ENCODE data around the gene MXD1. TPM values are rescaled to one million over a fixed set of nuclear protein-coding genes. Genes with fewer than 3 reads are reported as not detected.

The MXD1 gene
- total and polyA plus RNA-seq, 2 donors (not counting 1 experiment from before 2014, with no cell fraction given): 16.0 to 20.6 TPM

GRCh38 chr2:69975853-69976462, 61.0 kb downstream of the MXD1 start:
- POLR2A ChIA-PET: no interaction called here
- Histone ChIP-seq H3K9ac (ENCODE audit: low read length) (no peak overlapping the region), H3K4me2 (replicated peaks; ENCODE audit: low read depth, low read length, poor library complexity, severe bottlenecking) (no peak overlapping the region), H3K79me2 (ENCODE audit: control insufficient read depth, insufficient read depth, low read length) (no peaks in the 10 kb centered on the region), H3K4me3 (ENCODE audit: control extremely low read depth in 1 of 5, extremely low read depth in 1 of 5, insufficient read depth in 1 of 5, low read depth in 2 of 5, low read length in 4 of 5) (no peak overlapping the region), H3K27me3 (replicated peaks in 1 of 4; ENCODE audit: control extremely low read depth in 1 of 4, control insufficient read depth in 3 of 4, insufficient read depth in 4 of 4, low read length in 3 of 4) (no peaks in the 10 kb centered on the region), H3K9me3 (ENCODE audit: control extremely low read depth in 1 of 3, control insufficient read depth in 2 of 3, insufficient read depth in 1 of 3, low read length in 2 of 3) (no peaks in the 10 kb centered on the region), H4K20me1 (ENCODE audit: control insufficient read depth, insufficient read depth, low read length, poor library complexity, severe bottlenecking) (no peaks in the 10 kb centered on the region), H3K4me1 (ENCODE audit: control insufficient read depth in 2 of 2, insufficient read depth in 2 of 2, low read length in 2 of 2) (no peaks in the 10 kb centered on the region), H2AFZ (ENCODE audit: insufficient read depth, low read depth, low read length, poor library complexity, severe bottlenecking) (no peak overlapping the region), H3K36me3 (replicated peaks in 1 of 2; ENCODE audit: control extremely low read depth in 1 of 2, control insufficient read depth in 1 of 2, extremely low read depth in 1 of 2, insufficient read depth in 2 of 2, low read length in 1 of 2) (no peaks in the 10 kb centered on the region), H3K27ac (ENCODE audit: low read length in 2 of 2) (no peak overlapping the region)
- intact Hi-C loops (cut with micrococcal nuclease): no loop called here
- Mint-ChIP-seq H3K9me3 (ENCODE audit: insufficient read depth) (no peaks in the 10 kb centered on the region), H3K27me3 (no peaks in the 10 kb centered on the region), H3K4me3 (no peak overlapping the region), H3K4me1 (no peaks in the 10 kb centered on the region), H3K27ac (no peak overlapping the region)
- DNase-seq (no peak), ATAC-seq (ENCODE audit: low read depth) (no peak)
- 78% methylated on average over 13 of the region's 13 CpGs for WGBS (ENCODE audit: insufficient coverage)
- TF ChIP-seq, protein P1, sequence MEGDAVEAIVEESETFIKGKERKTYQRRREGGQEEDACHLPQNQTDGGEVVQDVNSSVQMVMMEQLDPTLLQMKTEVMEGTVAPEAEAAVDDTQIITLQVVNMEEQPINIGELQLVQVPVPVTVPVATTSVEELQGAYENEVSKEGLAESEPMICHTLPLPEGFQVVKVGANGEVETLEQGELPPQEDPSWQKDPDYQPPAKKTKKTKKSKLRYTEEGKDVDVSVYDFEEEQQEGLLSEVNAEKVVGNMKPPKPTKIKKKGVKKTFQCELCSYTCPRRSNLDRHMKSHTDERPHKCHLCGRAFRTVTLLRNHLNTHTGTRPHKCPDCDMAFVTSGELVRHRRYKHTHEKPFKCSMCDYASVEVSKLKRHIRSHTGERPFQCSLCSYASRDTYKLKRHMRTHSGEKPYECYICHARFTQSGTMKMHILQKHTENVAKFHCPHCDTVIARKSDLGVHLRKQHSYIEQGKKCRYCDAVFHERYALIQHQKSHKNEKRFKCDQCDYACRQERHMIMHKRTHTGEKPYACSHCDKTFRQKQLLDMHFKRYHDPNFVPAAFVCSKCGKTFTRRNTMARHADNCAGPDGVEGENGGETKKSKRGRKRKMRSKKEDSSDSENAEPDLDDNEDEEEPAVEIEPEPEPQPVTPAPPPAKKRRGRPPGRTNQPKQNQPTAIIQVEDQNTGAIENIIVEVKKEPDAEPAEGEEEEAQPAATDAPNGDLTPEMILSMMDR (IDR thresholded peaks at IDR 0.05): no peak
- no peak for TF ChIP-seq EZH2 (IDR thresholded peaks at IDR 0.05; ENCODE audit: borderline replicate concordance, insufficient read depth, low read depth, low read length, poor library complexity, severe bottlenecking)
- CTCF ChIA-PET: no interaction called here

GRCh38 chr2:69977186-69977585, 62.3 kb downstream of the MXD1 start:
- POLR2A ChIA-PET: no interaction called here
- no peaks in the 10 kb centered on the region for H3K27me3 ChIP-seq (replicated peaks in 1 of 4; ENCODE audit: control extremely low read depth in 1 of 4, control insufficient read depth in 3 of 4, insufficient read depth in 4 of 4, low read length in 3 of 4)
- H3K79me2 ChIP-seq (ENCODE audit: control insufficient read depth, insufficient read depth, low read length): no peaks in the 10 kb centered on the region
- no peaks in the 10 kb centered on the region for H3K36me3 ChIP-seq (replicated peaks in 1 of 2; ENCODE audit: control extremely low read depth in 1 of 2, control insufficient read depth in 1 of 2, extremely low read depth in 1 of 2, insufficient read depth in 2 of 2, low read length in 1 of 2)
- Mint-ChIP-seq H3K27me3 (no peaks in the 10 kb centered on the region), H3K9me3 (ENCODE audit: insufficient read depth) (no peaks in the 10 kb centered on the region), H3K4me1 (no peaks in the 10 kb centered on the region), H3K4me3 (no peak overlapping the region), H3K27ac (no peak overlapping the region)
- intact Hi-C loops (cut with micrococcal nuclease): no loop called here
- no peak overlapping the region for H3K9ac ChIP-seq (ENCODE audit: low read length)
- no peaks in the 10 kb centered on the region for H4K20me1 ChIP-seq (ENCODE audit: control insufficient read depth, insufficient read depth, low read length, poor library complexity, severe bottlenecking)
- H2AFZ ChIP-seq (ENCODE audit: insufficient read depth, low read depth, low read length, poor library complexity, severe bottlenecking): no peak overlapping the region
- H3K4me2 ChIP-seq (replicated peaks; ENCODE audit: low read depth, low read length, poor library complexity, severe bottlenecking): no peak overlapping the region
- TF ChIP-seq, protein P1 (IDR thresholded peaks at IDR 0.05): no peak
- no peak for TF ChIP-seq EZH2 (IDR thresholded peaks at IDR 0.05; ENCODE audit: borderline replicate concordance, insufficient read depth, low read depth, low read length, poor library complexity, severe bottlenecking)
- H3K27ac ChIP-seq (ENCODE audit: low read length in 2 of 2): no peak overlapping the region
- DNase-seq (no peak), ATAC-seq (ENCODE audit: low read depth) (no peak)
- no peak overlapping the region for H3K4me3 ChIP-seq (ENCODE audit: control extremely low read depth in 1 of 5, extremely low read depth in 1 of 5, insufficient read depth in 1 of 5, low read depth in 2 of 5, low read length in 4 of 5)
- H3K9me3 ChIP-seq (ENCODE audit: control extremely low read depth in 1 of 3, control insufficient read depth in 2 of 3, insufficient read depth in 1 of 3, low read length in 2 of 3): no peaks in the 10 kb centered on the region
- CTCF ChIA-PET: no interaction called here
- H3K4me1 ChIP-seq (ENCODE audit: control insufficient read depth in 2 of 2, insufficient read depth in 2 of 2, low read length in 2 of 2): no peaks in the 10 kb centered on the region
- WGBS (ENCODE audit: insufficient coverage): 90% methylated on average over 4 of the region's 8 CpGs
